Activated CD4-positive, alpha-beta T cell treated with anti-CD3 and anti-CD28 coated beads for 36 hours (primary cell): ENCODE results near the gene PAWR. TPM values are rescaled to one million over a fixed set of nuclear protein-coding genes. Genes with fewer than 3 reads are reported as not detected.
"Not testable (repeated sequence)": the region's sequence is repeated elsewhere in the genome, so short reads cannot be mapped to it uniquely, and the experiment has no call there.

ENCODE experiments used
- ATAC-seq: fragments of 200-7000 bp; cut with Tn5 transposase; one replicate; pipeline ENCODE4 v1.10.0; 2021; ENCODE audit warnings: mild to moderate bottlenecking, moderate library complexity
- CTCF ChIA-PET: fragments of 350-600 bp; sonication (Branson Sonifier 250); formaldehyde crosslinking; loops from one replicate; lab custom pipeline; 2021; ENCODE audit warnings: antibody characterized with exemption; lab: Charles Lee
- POLR2A ChIA-PET: fragments of 350-600 bp; sonication (Branson Sonifier 250); formaldehyde crosslinking; loops from one replicate; lab custom pipeline; 2021; ENCODE audit warnings: antibody characterized with exemption, inconsistent platforms; lab: Charles Lee
- DNase-seq: peaks from one replicate; pipeline ENCODE4 v3.0.0-alpha.2; 2020
- H3K27ac Mint-ChIP-seq: one replicate; pipeline ENCODE4 v1.8.0; 2021; ENCODE audit warnings: mixed read lengths
- H3K27me3 Mint-ChIP-seq: one replicate; pipeline ENCODE4 v1.8.0; 2021; ENCODE audit warnings: mixed read lengths
- H3K36me3 Mint-ChIP-seq: one replicate; pipeline ENCODE4 v1.8.0; 2021; ENCODE audit warnings: low read depth, mixed read lengths
- H3K4me1 Mint-ChIP-seq: one replicate; pipeline ENCODE4 v1.8.0; 2021; ENCODE audit warnings: mixed read lengths
- H3K4me3 Mint-ChIP-seq: one replicate; pipeline ENCODE4 v1.8.0; 2021; ENCODE audit warnings: mild to moderate bottlenecking, moderate library complexity, mixed read lengths
- H3K9me3 Mint-ChIP-seq: one replicate; pipeline ENCODE4 v1.8.0; 2021; ENCODE audit warnings: low read depth, mixed read lengths
- intact Hi-C, 2 experiments: fragments of 100-400 bp; cut with DNase I in 1 of 2; cut with micrococcal nuclease in 1 of 2; formaldehyde crosslinking; loops; one replicate each; pipeline versions ENCODE4 v1.14.2 to v1.15.1; 2022 to 2024; cut with DNase I, micrococcal nuclease
- total RNA-seq, 2 experiments: library from RNA; stranded (reverse); gene quantifications; one replicate each; pipeline ENCODE4 v1.2.3, GENCODE V29; 2021

The PAWR gene
- total RNA-seq, 2 experiments from 2014 or later: 7.0 to 10.1 TPM

DNA sequence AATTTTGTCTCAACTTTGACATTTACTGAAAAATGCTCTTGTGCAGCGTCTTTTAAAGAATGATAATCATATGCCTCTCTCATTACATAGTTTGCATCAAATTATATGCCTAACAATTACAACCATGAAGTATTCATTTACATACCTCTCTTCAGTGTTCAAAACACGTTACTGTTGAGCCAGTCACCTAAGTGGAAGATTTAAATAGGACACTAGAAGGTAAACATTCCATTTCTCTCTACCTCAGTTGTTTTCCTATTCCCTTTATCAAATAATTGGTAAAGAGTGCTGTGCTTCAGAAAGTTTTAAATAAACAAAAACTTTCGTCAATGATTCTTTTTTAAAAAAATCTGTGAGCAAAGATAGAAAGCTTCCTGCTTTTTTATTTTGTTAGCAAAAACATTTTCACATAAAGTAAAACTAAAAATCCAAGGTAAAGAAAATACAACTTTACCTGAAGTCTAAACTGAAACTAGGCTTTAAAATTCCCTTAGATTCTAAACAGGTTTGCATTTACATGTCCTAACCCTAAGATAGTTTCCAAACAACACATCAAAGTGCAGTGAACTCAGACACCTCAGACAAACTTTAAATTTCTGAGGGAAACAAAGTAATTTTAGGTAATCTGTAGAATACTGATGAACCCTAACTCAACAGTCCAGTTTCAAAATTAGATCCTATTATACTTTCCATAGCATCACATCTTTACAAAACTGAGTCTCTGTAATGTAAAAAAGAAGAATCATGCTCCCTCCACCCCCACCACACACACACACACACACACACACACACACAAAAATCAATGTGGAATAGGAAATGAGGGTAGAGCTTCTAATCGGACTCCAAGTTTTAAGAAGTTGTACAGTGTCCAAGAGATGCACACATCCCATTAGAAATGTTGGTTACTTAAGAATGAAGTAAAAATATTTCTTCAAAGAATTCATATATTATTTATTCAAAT is 46.2 kb downstream of the PAWR start:
- no peak overlapping the region for H3K4me3 Mint-ChIP-seq
- H3K27ac Mint-ChIP-seq: no peak overlapping the region
- H3K36me3 Mint-ChIP-seq: no peaks in the 10 kb centered on the region
- CTCF ChIA-PET: no interaction called here
- ATAC-seq (no peak), DNase-seq (no peak)
- peaks cover 2% of the 10 kb centered on the region for H3K27me3 Mint-ChIP-seq
- no peaks in the 10 kb centered on the region for H3K4me1 Mint-ChIP-seq
- no peaks in the 10 kb centered on the region for H3K9me3 Mint-ChIP-seq
- intact Hi-C loops: no loop called here
- POLR2A ChIA-PET: no interaction called here

DNA sequence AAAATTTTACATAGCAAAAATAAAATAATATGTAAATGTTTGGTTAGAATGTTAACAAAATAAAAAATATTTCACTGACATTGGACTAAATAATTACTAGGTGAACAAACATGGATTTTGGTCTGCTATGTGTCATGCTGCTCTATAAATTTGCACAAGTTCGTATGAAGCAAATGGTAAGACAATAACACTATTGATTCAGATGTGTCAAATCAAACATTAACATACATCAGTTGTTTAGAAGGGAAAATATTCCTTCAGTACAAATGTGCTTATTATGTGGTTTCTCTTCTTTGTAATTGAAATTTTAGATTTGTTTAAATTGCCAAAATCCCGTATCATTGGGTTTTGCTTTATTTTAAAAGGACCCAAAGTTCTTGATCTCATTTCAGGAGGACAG is 46.9 kb downstream of the PAWR start:
- no peaks in the 10 kb centered on the region for H3K4me1 Mint-ChIP-seq
- H3K9me3 Mint-ChIP-seq: no peaks in the 10 kb centered on the region
- ChIA-PET CTCF (no interaction called here), POLR2A (no interaction called here)
- intact Hi-C loops: no loop called here
- ATAC-seq (no peak), DNase-seq (no peak)
- no peak overlapping the region for H3K27ac Mint-ChIP-seq
- H3K27me3 Mint-ChIP-seq: peaks cover 2% of the 10 kb centered on the region
- H3K36me3 Mint-ChIP-seq: no peaks in the 10 kb centered on the region
- no peak overlapping the region for H3K4me3 Mint-ChIP-seq

DNA sequence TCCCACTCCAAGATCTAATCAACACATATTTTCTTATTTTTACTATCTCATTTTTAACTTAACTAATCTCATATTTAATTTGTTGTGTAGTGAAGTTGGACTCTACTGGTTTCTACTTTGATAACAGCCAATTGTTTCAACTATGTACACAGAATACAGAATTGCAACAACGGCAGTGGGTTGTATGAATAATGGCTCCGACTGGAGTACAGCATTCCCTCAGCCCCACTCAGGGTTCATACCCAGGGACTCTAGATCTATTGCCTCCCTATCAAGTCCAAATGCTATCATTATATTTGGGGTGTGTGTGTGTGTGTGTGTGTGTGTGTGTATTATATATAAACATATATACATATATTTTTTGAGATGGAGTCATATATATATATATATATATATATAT is 52.3 kb downstream of the PAWR start:
- H3K27me3 Mint-ChIP-seq: peaks cover 2% of the 10 kb centered on the region
- intact Hi-C loops: no loop called here
- H3K9me3 Mint-ChIP-seq: no peaks in the 10 kb centered on the region
- no peaks in the 10 kb centered on the region for H3K36me3 Mint-ChIP-seq
- DNase-seq (no peak), ATAC-seq (no peak)
- no peaks in the 10 kb centered on the region for H3K4me1 Mint-ChIP-seq
- ChIA-PET POLR2A (no interaction called here), CTCF (no interaction called here)
- H3K27ac Mint-ChIP-seq: no peak overlapping the region
- H3K4me3 Mint-ChIP-seq: no peak overlapping the region

DNA sequence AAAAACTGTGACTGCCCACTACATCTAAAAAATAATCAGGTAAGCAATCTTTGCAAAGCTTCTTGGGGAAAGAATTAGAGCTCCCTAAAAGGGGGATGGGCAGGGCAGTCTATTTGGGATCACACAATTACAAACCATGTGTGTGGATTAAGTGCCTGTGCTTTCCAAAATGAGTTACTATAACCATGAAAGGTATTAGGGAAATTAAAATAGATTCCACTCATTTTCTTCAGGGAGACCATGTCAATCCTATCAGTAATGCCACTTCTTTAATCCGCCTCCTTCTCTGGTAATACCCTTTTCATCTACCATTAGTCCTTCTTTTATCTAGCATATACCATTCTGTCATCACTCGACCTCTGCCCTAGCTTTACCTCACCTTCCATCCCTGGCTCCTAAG is 53.7 kb downstream of the PAWR start:
- CTCF ChIA-PET: no interaction called here
- no peak for ATAC-seq
- H3K36me3 Mint-ChIP-seq: no peaks in the 10 kb centered on the region

DNA sequence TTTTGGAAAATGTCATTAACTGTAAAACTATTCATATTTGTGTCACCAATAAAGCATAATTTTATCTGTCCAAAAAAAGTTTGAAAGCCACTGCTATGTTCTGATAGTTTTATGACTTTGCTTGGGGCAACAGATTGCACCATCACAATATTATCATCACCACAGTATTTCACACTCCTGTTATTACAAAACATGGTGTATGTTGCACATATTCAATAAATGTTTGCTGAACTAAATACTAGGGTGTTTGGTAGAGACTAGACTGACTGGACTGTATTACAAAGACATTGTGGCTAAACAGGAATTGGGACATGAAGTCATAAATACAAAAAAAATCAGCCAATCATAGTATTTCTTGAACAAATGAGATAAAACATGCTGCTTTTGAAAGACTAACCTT is 55.1 kb downstream of the PAWR start:
- POLR2A ChIA-PET: no interaction called here
- DNase-seq (no peak), ATAC-seq (no peak)
- intact Hi-C loops: no loop called here
- H3K27ac Mint-ChIP-seq: no peak overlapping the region
- no peaks in the 10 kb centered on the region for H3K9me3 Mint-ChIP-seq
- no peaks in the 10 kb centered on the region for H3K36me3 Mint-ChIP-seq
- CTCF ChIA-PET: no interaction called here
- H3K4me1 Mint-ChIP-seq: no peaks in the 10 kb centered on the region
- peaks cover 2% of the 10 kb centered on the region for H3K27me3 Mint-ChIP-seq
- no peak overlapping the region for H3K4me3 Mint-ChIP-seq

More for the DNA sequence above, 53.7 kb downstream of the PAWR start:
- POLR2A ChIA-PET: no interaction called here
- no peak for DNase-seq
- Mint-ChIP-seq H3K27ac (no peak overlapping the region), H3K27me3 (peaks cover 2% of the 10 kb centered on the region), H3K9me3 (no peaks in the 10 kb centered on the region), H3K4me1 (no peaks in the 10 kb centered on the region), H3K4me3 (no peak overlapping the region)
- intact Hi-C loops: no loop called here

DNA sequence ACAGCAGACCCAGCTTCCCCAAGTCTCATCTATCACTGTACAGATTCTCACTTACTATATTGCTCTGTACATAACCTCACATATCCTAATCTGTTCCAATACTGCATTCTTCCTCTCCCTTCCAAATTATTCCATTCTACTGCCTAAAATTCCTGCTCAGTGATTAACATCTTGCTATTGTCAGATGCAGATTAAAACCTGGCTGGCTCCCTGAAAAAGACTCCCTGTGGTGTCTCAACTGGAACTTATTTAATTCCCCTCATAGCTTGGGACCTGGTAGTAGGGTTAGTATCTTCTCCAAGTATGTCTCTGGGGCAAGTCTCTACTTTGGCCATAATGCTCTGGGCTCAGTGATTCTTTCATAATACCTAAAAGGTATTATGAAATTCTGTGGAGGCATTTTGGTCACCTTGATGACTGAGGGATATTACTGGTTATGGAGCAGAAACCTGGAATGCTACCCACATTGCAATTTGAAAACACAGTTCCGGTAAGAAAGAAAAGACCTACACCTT is 55.8 kb downstream of the PAWR start:
- no peaks in the 10 kb centered on the region for H3K9me3 Mint-ChIP-seq
- DNase-seq (no peak), ATAC-seq (no peak)
- no peak overlapping the region for H3K4me3 Mint-ChIP-seq
- no peaks in the 10 kb centered on the region for H3K4me1 Mint-ChIP-seq
- ChIA-PET CTCF (no interaction called here), POLR2A (no interaction called here)
- H3K27me3 Mint-ChIP-seq: peaks cover 2% of the 10 kb centered on the region
- intact Hi-C loops: no loop called here
- no peaks in the 10 kb centered on the region for H3K36me3 Mint-ChIP-seq
- H3K27ac Mint-ChIP-seq: no peak overlapping the region

DNA sequence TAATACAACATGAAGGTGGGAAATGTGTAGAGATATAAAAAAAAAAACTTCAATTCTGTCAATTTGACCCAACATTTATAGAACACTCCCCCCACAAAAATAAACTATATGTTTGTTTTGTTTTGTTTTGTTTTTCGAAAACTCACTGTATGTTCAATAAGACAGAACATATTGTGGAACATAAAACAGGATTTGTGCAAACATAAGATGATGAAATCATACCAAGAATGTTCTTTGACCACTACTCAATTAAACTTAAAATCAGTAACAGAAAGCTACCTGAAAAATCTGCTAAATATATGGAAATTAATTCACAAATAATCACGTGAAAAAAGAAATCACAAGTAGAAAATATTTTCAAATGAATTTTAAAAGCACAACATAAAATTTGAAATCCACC is 61.2 kb downstream of the PAWR start:
- intact Hi-C loops: no loop called here
- Mint-ChIP-seq H3K4me3 (no peak overlapping the region), H3K36me3 (no peaks in the 10 kb centered on the region), H3K27me3 (no peaks in the 10 kb centered on the region), H3K9me3 (no peaks in the 10 kb centered on the region), H3K27ac (no peak overlapping the region), H3K4me1 (no peaks in the 10 kb centered on the region)
- ChIA-PET POLR2A (no interaction called here), CTCF (interaction anchor here (0.7 kb wide), 1 partner anchor 168 kb away, joined by 4 read pairs; no protein-coding TSS in a partner anchor)
- DNase-seq (no peak), ATAC-seq (no peak)

DNA sequence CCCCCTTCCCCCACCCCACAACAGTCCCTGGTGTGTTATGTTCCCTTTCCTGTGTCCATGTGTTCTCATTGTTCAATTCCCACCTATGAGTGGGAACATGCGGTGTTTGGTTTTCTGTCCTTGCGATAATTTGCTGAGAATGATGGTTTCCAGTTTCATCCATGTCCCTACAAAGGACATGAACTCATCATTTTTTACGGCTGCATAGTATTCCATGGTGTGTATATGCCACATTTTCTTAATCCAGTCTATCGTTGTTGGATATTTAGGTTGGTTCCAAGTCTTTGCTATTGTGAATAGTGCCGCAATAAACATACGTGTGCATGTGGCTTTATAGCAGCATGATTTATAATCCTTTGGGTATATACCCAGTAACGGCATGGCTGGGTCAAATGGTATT is 64.0 kb downstream of the PAWR start:
- H3K4me3 Mint-ChIP-seq, H3K27me3 Mint-ChIP-seq, intact Hi-C loops, H3K27ac Mint-ChIP-seq, CTCF ChIA-PET, H3K9me3 Mint-ChIP-seq, ATAC-seq, POLR2A ChIA-PET, H3K4me1 Mint-ChIP-seq, H3K36me3 Mint-ChIP-seq, DNase-seq: not testable (repeated sequence)

DNA sequence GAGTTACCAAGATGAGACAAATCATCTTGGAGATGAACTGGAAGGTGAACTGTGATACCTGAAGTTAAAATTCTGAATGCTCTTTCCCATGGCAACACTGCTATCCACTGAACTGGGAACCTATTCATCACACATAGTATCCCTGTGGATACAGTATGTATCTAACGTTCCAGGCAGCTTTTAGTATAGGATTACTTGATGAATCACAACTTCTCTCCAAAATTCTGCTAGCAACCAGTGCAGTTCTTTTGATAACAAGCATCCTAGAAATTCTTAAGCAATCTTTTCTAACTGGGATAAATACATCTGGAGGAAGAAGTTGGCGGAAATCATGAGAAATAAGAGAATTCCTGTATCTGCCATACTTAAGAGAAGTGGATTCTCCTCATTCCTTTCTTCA is 66.4 kb downstream of the PAWR start:
- no peaks in the 10 kb centered on the region for H3K9me3 Mint-ChIP-seq
- H3K4me3 Mint-ChIP-seq: no peak overlapping the region
- H3K27ac Mint-ChIP-seq: no peak overlapping the region
- no peaks in the 10 kb centered on the region for H3K36me3 Mint-ChIP-seq
- ChIA-PET CTCF (no interaction called here), POLR2A (no interaction called here)
- no peak for ATAC-seq
- DNase-seq: no peak
- no peaks in the 10 kb centered on the region for H3K4me1 Mint-ChIP-seq
- H3K27me3 Mint-ChIP-seq: no peaks in the 10 kb centered on the region
- intact Hi-C loops: no loop called here

DNA sequence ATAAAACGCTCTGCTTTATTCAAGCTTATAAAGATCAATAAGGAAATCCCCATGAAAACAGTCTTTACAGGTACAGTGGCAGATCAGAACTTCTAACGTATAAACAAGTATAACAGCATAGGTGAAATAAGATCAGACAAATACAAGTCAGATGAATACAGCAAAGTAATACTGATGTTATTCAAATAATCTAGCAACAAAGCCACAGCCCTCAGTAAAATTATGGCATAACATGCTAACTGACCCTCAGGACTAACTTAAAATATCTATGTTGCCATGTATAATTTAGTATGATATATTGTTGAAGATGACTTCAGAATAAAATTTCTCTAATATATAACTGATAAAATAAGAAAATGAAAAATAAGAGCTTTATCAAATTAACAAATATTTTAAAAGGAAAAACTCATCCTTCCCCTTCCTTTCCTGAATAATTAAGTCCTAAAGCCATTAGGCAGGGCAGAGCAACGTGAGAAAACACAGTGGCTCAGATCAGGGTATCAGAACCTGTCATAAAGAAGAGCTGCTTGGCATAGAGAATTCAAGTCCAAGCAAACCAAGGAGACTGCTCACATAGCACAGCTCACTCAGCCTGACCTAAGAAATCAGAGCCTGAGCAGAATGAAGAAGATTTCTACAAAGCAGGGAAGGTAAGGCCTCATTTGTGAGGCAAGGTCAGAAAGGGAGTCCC is 70.7 kb downstream of the PAWR start:
- intact Hi-C loops: no loop called here
- H3K27me3 Mint-ChIP-seq: no peaks in the 10 kb centered on the region
- H3K36me3 Mint-ChIP-seq: no peaks in the 10 kb centered on the region
- H3K27ac Mint-ChIP-seq: no peak overlapping the region
- CTCF ChIA-PET: interaction anchor here (1.1 kb wide), 1 partner anchor 555 kb away, joined by 3 read pairs; no protein-coding TSS in a partner anchor
- H3K4me3 Mint-ChIP-seq: no peak overlapping the region
- no peaks in the 10 kb centered on the region for H3K9me3 Mint-ChIP-seq
- POLR2A ChIA-PET: no interaction called here
- ATAC-seq (no peak), DNase-seq (no peak)
- no peaks in the 10 kb centered on the region for H3K4me1 Mint-ChIP-seq

DNA sequence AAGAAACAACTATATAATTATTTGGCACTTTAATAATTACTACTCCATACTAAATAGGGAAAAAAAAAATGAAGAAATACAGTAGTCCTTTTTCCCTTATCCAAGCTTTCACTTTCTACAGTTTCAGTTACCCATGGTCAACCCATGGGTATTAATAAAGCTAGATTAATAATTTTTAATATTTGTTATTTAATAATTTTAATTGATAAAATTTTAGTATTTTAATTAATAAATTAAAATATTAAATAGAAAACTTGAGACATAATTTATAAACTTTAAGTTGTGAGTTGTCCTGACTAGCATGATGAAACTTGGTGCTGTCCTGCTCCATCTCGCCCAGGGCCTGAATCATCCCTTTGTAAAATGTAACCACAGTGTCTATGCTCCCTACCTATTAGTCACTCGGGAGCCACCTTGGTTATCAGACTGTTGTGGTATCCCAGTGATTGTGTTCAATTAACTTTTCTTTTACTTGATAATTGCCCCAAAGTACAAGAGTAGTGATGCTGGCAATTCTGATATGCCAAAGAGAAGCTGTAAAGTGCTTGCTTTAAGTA is 71.8 kb downstream of the PAWR start:
- Mint-ChIP-seq H3K4me1 (no peaks in the 10 kb centered on the region), H3K27ac (no peak overlapping the region), H3K4me3 (no peak overlapping the region), H3K27me3 (no peaks in the 10 kb centered on the region), H3K9me3 (no peaks in the 10 kb centered on the region), H3K36me3 (no peaks in the 10 kb centered on the region)
- intact Hi-C loops: no loop called here
- DNase-seq (no peak), ATAC-seq (no peak)
- POLR2A ChIA-PET: no interaction called here
- CTCF ChIA-PET: interaction anchor here (1.1 kb wide), 1 partner anchor 557 kb away, joined by 3 read pairs; no protein-coding TSS in a partner anchor
